HG03354 (cell line): Measurements from ENCODE around the gene ZHX3.
A peak's percentile ranks its signal among the peaks of the same experiment; 100 is the strongest.
"Not testable (repeated sequence)": the region's sequence is repeated elsewhere in the genome, so short reads cannot be mapped to it uniquely, and the experiment has no call there.

Source experiments
- ATAC-seq: cut with Tn5 transposase; IDR thresholded peaks from one replicate; pipeline ENCODE4 v1.9.1; 2021; ENCODE audit warnings: mild to moderate bottlenecking; ENCODE audit not compliant: unreplicated experiment, poor library complexity, severe bottlenecking

Gene ZHX3

DNA sequence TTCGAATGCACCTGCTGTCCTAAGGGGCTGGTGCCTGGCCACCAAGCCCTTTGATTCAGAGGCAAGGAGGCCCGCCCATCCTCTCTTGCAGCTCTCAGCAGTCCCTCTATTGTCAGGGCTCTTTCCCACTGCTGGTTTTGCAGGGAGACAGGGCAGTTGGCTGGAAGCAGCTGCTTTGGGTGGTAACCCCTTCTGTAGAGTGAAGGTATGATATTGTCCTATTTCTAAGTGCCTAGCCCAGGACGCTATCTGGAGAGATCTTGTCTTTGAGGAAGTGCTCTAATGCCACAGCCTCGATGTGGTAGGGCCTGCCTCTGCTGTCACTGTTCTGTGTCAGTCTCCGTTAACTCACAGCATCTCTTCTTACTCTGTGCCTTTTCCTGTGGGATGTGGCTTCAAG, 174.6 kb downstream of the ZHX3 start:
- no peak for ATAC-seq

DNA sequence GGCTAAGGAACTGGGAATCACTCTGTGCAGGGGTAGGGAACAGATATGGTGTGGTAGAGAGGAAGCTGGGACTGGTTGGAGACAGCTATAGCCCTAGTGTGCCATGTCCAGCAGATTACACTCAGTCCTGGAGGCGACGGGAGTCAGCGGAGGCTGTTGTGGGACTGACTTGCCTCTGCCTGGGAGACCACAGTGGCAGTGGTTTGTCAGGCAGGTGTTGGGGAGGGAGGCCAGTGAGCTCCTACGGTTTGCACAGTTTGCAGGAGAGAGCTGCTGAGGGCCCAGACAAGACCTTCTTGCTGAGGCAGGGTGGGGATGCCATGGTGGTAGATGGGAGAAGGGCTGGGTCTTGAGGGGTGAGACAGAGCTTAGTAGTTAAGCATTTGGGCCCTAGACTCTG, 175.3 kb downstream of the ZHX3 start:
- ATAC-seq, result no peak

DNA sequence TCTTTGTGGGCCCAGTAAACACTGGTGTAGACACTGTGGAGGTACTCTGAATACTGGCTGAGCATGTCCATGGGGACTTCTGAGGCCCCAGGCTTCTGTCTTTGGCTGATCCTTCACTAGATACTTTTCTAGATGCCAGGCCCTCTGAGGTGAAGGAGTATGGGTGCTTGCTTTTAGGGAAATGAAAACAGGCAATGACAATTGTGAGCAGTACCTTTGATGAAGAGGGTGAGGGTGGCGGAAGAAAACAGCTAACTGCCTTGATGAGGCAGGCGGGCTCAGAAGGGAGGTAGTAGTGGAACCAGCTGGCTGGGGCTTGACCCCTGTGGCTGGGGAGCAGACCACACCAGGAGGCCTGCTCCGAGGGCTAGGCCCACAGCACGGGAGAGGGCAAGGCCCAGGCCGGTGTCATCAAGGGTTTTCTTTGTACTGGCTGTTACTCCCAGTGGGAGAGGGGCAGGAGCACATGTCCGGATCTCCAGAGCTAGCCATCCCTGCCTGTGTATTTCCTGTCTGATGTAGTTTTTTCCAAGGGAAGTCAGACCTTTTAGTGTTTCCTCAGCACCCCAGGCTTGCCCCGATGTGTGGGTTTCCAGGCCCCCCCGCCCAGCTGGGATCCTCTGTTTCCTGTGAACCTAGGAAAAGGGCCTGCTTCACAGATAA, 176.2 kb downstream of the ZHX3 start:
- no peak for ATAC-seq

DNA sequence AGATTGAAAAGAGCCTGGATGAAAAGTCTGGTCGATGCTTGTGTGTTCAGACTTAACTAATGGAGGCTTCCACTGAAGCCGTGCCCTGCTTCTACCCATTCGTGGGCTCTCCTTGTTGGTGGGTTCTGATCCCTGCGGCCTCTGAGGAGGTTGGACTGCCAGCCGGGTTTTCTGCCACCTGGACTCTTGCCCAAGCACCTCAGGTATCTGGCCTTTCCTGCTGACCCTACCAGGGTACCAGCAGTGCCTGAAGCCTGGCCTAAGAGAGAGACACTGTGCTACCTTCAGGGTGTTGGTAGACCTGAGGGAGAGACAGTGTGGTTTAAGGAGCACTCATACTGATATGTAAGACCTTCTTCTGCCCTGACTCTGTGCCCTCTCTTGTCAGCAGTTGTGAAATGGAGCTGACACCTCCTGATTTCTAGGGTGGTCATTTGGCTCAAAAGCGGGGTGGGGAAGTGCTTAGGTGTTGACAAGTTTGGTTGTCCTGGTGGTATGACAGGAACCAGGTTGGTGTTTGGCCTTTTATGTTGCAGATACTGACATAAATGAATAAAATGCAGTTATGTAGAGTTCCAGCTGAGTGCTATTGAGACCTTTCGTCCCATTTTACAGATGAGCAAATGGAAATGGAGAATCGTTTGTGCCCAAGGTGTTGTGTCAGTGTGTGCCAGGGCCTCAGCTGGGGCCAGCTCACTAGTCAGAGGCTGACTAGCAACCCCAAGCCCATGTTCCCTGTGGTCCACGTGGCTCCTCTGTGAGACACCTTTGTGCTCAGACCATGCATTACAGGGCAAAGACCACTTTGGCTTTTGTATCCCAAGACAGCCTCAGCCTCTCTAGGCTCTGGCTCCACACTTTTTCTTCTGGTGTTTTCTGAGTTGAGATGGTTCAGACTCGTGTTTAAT, 177.1 kb downstream of the ZHX3 start:
- ATAC-seq, result no peak

DNA sequence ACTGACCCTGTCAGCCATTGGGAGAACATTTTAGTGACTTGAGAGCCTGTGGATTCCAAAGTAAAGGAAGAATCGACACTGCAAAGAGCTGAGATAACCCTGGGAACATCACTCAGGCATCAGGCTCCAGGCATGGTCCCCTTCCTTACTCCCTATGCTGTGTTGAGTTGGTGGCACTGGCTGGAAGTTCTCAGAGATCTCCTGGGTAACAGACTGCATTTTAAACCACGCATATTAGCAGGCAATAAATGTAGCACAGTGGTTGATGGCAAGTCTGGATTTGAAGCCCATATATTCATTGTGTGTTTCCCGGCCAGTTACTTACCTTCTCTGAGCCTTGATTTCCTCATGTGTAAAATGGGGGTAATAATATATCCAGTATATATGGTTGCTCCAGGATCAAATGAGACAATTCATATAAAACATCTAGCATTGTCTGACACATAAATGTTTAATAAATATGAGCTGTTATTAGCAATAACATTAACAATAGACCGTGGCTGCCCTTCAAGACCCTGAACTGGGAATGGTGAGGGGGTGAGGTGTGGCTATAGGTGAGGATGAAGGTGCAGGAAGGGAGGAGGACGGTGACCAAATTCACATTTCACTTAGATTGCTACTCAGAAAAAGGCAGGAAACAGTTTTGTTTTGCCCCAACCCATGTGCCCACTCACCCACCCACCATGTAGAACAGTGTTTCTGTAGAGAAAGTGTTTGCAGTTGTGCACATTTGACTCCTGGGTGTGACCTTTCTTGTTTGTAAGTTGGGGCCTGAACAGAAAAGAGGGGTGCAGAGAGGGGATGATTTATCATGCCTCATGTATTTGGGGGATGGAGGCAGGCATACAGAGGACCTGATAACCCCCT, 178.1 kb downstream of the ZHX3 start:
- no peak for ATAC-seq

DNA sequence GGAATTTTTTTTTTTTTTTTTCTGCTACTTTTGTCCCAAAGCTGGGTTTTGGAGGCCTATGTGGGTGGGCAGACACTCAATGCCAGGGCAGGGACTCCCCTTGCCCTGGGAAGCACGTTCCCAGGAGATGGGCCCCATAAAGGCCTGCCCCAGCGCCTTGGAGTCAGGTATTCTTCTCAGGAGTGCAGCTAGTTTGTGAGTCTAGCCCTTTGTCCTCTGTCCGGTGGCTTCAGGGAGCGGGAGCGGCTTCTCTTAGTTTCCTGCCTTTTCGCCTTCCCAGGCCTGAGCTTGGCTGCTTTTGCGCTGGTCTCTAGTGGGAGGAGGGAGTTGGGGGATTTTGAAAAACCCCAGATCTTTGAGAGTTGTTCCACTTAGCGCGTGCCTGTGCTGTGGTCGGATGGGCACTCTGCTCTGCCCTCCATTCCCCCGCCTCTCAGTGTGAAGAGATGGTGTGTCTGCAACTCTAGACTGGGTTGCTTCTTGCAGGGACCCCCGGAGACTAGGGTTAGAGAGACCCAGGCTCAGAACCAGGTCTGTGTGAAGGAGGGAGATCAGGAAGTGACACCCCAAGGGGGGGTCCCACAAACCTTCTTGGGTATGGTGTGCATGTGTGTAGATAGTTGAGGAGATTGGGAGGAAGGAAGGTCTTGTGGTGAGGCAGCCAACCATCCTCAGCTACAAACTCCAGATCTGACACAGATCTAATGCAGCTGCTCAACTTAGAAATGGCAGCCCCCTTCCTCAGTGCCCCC, 178.9 kb downstream of the ZHX3 start:
- ATAC-seq, result no peak

DNA sequence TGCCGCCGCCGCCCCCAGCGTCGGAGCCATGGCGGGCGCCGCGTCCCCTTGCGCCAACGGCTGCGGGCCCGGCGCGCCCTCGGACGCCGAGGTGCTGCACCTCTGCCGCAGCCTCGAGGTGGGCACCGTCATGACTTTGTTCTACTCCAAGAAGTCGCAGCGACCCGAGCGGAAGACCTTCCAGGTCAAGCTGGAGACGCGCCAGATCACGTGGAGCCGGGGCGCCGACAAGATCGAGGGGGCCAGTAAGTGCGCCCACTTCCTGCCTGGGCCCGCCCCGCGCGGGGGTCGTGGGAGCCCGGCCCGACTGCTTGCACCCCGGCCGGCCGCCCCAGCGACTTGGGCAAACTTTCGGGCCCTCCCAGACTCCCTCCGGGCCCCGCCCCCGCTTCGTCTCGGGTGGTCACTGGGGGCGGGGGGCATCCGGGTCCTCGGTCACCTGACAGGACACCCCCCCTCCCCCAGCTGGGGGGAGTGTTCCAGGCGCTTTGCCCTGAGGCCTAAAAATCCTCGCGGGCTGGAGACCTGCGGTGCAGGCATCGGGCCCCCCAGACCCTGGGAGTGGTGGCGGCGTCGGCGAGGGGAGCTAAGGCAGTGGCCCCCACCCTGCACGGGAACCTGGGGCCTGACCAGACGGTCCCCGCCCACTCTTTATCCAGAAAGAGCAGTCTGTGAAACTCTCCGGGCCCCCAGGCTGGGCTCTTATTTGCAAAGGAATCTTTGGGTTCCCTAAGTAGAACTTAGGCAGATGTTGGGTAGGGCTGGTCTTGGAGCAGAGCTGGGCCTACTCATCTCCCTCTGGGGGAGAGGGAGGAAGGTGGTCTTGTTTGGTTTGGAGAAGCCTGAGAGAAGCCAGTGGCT, 179.7 kb downstream of the ZHX3 start:
- ATAC-seq, result peak; percentile 27

DNA sequence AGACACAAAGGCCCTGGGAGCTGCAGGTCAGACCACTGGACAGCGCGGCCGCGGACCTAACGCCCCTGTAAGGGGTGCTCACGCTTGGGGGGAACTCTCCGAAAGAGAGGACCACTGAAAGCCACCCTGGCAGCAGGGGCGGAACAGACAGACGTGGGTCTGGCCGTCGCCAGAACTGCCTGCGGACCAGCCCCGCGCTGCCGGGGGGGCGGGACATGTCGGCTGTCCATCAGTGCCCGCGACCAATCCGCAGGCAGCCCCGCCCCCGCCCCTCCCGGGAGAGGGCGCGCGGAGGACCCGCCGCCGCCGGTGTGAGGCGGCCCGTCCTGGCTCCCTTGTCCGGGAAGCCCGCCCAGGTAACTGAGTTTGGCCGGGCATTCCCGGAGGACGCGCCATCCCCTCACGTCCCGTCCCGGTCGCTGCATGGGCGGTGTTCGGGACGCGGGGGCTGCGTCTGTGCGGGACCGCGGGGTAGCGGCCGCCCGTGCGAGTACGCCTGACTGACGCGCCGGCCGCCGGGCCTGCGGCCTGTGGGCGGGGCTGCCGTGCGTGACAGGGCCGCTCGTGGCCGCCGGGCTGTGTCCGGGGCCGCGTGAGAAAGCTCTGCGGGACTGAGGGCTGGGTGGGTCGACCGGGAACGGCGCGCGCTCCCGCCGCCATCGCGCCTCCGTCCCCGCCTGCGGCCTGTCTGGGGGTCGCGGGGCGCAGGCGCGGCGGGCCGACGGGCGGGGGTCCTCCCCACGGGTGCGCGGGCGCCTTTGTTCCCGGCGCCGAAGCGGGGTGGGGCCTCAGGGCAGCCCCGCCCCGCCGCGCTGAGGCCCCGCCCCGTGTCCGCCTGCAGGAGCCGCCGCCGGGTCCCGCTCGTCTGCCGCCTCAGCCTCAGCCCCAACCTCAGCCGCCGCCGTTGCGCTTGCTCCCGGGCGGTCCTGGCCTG, 180.6 kb downstream of the ZHX3 start, which contains the start of gene PLCG1:
TSS of gene PLCG1 (plus strand) at position 864 of the 934 bp plus-strand sequence. CDS start 99 bp downstream, outside the sequence.
- peak; percentile 67 for ATAC-seq

DNA sequence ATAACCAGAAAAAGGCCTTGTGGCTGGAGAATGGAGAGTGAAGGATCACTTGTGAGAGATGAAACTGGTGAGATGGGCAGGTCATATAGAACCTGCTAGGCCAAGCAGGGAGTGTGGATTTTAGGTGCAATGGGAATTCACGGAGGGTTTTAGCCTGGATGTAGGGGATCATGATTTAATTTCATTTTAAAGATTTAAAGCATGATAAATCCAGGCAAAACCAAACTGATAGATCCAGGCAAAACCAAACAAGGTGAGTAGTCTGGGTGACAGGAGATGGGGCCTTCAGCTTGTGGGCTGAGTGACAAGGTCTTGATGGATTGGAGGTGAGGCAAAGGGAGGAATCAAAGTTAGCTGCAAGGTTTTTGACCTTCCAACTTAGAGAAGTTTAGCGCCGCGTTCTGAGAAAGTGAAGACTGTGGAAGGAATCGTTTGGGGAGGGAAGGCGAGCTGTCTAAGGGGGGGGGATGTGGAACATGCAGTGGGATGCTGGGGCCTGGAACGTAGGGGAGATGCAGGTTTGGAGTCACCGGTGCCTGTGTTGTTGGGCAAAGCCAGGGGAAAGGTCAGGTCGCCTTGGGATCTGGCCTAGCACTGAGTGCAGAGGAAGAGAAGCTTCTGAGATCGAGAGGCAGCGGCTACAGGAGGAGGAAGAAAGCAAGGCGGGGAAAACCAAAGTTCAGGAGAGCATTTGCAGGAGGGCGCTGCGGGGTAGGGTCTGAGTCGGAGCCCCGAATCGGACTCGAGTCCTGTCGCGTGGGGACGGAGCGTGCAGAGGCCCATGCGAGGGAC, 181.4 kb downstream of the ZHX3 start:
- no peak for ATAC-seq

DNA sequence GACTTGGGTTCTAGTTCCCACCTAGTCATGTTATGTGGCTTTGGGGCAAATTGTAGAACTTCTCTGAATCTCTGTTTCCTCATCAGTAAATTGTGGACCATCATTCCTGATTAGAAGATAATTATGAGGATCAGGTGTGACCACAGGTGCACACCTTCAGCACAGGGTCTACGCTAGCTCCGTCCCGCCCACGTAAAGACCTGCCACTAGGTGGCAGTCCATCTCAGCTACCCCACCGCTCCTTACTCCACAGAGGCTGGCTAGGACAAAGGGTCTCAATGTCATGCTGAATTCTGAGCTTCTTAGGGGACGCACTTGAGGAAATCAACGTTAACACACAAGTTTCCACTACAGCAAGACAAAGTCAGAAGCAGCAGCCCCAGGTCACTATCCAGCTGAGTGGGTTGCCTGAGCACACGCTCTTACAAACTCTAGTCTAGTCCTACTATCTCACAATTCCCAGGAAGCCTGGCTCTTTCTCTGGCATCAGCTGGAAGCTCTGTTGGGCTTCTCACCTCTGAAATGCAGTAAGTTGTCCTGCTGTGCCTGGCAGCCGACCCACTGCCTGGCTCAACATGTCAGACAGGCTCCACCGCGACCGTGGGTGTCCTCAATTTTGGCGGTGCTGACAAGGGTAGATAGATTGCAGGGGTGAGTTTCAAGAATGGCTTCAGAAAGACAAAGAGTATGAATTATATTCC, 182.2 kb downstream of the ZHX3 start:
- no peak for ATAC-seq

DNA sequence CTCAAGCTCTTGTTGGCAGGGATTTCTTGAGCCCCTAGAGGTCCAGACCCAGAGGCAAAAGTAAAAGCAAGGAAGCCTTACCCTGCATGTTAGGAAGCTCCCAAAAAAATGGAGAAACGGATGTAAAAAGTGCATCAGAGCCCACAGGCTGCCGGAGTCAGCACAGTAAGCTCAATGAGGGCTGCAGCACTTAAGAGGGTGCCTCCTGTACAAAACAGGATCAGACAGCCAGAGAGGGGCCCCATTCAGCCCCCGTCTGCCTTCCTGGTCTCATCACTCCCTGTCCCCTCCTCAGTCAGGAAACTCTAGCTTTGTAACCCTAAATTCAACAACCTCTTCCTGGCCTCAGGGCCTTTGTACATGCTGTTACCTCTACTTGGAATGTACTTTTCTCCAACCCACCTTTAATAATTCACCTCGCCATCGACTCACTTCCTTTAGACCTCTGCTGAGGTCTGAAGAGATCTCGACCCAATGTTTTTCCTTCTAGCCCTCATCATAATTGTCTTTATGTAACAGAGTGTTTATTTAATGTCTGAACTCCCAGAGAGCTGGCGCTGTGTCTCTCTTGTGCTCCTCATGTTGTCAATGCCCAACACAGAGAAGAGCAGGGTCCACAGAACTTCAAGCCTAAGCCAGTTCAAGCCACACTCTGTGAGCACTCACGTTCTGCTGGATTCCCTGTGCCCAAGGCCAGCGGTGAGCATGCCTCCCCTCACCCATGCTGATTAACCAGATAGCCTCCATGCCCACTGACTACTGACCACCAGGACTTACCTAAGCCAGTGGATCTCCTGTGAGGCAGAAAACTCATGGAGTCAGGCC, 183.0 kb downstream of the ZHX3 start:
- ATAC-seq, result no peak

DNA sequence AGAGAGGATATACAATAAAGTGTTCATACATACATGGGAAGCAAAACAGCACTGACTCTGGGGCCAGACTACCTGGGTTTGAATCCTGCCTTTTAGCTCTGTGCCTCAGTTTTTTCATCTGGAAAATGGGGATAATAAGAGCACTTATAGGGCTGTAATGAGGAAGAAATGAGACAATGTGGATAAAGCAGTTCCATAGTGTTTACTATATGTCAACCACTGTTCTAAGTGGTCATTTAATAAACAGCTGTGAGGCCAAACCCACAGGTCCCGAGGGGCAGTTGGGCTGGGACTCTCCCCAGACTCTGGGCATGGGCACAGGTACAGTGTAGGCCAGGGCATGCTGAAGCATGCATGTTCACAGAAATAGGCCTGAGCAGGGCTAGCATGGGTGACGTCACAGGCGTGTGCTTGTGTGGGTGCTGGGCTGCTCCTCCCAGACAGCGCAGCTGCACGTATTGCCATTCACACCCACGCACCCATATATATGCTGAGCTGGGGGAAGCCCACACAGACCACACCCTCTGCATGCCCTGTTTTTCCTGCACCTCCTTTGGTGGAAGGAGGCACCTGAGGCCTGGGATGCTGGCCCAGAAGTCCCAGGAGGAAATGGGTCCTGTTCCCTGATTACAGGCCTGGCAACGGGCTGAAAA, 183.7 kb downstream of the ZHX3 start:
- peak; percentile 35 for ATAC-seq

DNA sequence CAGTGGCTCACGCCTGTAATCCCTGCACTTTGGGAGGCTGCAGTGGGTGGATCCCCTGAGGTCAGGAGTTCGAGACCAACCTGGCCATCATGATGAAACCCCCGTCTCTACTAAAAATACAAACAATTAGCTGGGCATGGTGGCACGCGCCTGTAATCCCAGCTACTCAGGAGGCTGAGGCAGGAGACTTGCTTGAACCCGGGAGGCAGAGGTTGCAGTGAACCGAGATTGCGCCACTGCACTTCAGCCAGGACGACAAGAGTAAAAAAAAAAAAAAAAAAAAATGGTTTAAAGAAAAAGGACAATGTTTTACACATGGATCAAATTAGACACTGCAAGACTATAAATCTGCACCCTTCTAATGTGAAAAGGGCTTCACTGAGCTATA, 185.1 kb downstream of the ZHX3 start:
- ATAC-seq, result not testable (repeated sequence)

DNA sequence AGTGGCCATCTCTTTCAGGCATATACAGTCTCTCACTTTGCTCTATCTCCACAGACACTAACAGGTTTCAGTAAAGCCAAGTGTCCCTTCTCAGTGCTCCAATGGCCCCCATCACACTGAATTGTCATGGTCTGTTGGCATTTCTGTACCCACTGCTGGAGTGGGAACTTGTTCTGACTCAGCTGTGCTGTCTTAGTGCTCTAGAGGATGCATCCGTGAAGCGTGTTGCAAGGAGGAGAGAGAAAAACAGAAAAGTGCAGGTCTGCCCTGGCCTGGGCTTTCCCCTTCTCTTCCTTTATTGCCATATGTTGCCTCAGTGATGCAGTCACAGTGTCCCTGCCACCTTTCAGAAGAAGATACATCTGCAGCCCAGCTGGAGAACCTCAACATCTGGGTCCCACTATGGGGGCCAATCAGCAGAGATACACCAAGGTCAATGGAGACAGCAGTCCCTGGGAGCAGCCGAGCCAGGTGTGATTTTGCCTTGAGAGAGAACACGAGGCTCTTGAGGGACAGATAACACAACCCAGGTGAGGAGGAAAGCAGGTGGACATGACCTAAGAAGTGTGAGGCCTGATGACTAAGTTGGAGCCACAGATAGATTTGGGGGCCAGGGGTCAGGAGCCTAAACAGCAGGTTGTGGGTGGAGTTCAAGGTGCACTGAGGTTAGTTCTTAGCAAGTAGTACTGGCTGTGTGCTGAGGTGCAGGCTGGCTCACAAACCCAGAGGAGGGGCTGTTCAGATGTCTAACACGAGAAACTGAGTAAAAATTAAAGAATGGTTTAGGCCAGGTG, 185.7 kb downstream of the ZHX3 start:
- no peak for ATAC-seq
